ENCODE results near the gene PCBP3.

DNA sequence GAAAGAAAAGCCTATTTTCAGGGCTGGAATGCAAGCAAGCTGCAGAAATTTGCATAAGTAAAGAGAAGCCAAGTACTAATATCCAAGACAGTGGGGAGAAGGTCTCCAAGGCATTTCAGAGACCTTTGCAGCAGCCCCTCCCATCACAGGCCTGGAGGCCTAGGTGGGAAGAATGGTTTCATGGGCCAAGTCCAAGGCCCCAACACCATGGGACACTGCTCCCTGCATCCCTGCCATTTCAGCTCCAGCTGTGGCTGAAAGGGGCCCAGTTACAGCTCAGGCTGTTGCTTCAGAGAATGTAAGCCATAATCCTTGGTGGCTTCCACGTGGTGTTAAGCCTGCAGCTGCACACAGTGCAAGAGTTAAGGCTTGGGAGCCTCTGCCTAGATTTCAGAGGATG is 321.1 kb downstream of the PCBP3 start:
- TF ChIP-seq CTCF (conservative IDR thresholded peaks at IDR 0.05) (no peak), ZFX (IDR thresholded peaks at IDR 0.05) (no peak)

Data from C4-2B (cell line).